Measurements from ENCODE around the gene TOMM70. TPM values are rescaled to one million over a fixed set of nuclear protein-coding genes. Genes with fewer than 3 reads are reported as not detected.

TOMM70 gene
- total and polyA plus RNA-seq, 2 of the 8 experiments (the other 6 are each of a cell fraction or from before 2014, with no cell fraction given) = 10.9 to 52.1 TPM

DNA sequence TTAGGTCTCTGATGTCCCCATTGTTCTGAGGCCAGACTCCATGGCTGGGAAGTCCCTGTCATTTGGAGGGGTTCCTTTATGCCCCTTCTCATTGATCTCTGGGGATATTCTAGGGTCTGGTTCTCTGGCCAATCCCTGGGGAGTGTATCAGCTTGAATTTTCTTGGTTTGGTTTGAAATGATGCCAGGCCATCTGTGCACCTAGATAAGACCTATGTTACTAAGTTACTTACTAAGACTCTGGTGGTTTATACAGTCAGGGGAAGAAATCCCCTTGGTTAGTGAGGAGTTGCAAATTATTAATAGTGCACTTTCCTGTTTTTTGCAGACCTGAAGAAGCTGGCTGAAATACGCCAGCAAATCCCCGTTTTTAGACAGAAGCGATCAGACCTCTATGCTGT is 46.0 kb downstream of the TOMM70 start:
- Histone ChIP-seq H4K5ac (ENCODE audit: insufficient read length, low read depth, low read length) (no peak overlapping the region), H2AFZ (ENCODE audit: low read length) (no peak overlapping the region), H3K4me2 (ENCODE audit: insufficient read depth in 1 of 2, low read depth in 2 of 2, low read length in 2 of 2) (no peak overlapping the region), H4K91ac (replicated peaks; ENCODE audit: insufficient read length, low read length) (no peak overlapping the region), H2BK5ac (ENCODE audit: low read depth, low read length) (no peak overlapping the region), H3K4me1 (replicated peaks in 1 of 4; ENCODE audit: control insufficient read depth in 3 of 4, insufficient read depth in 4 of 4, low read length in 3 of 4) (no peaks in the 10 kb centered on the region), H3K14ac (ENCODE audit: insufficient read length) (no peak overlapping the region), H3K56ac (replicated peaks; ENCODE audit: insufficient read length, low read depth, low read length) (no peak overlapping the region), H2BK20ac (ENCODE audit: low read length) (no peak overlapping the region), H2BK120ac (replicated peaks; ENCODE audit: low read depth, low read length) (no peak overlapping the region), H3K36me3 (ENCODE audit: control insufficient read depth in 2 of 4, insufficient read depth in 4 of 4, low read length in 3 of 4) (peaks cover 0 to 3% (median 1%) of the 10 kb centered on the region in 4 experiments; a peak in 2 of 8 replicates), H4K8ac (ENCODE audit: extremely low read depth, insufficient read depth, low read length) (no peak overlapping the region), H3K9me3 (ENCODE audit: insufficient read depth in 2 of 2, low read depth in 1 of 2, low read length in 1 of 2) (no peaks in the 10 kb centered on the region), H3K4me3 (ENCODE audit: extremely low read depth in 1 of 4, insufficient read depth in 2 of 4, low read depth in 3 of 4, low read length in 4 of 4) (no peak overlapping the region), H2BK12ac (ENCODE audit: low read depth, low read length) (no peak overlapping the region), H3K23ac (ENCODE audit: insufficient read length) (no peak overlapping the region), H2BK15ac (ENCODE audit: low read length) (no peak overlapping the region), H3K18ac (ENCODE audit: extremely low read depth, low read length) (no peak overlapping the region), H2AK5ac (ENCODE audit: low read depth, low read length) (no peak overlapping the region), H3K27ac (ENCODE audit: low read depth, low read length) (no peak overlapping the region), H3K27me3 (replicated peaks in 1 of 4; ENCODE audit: control insufficient read depth in 3 of 4, extremely low read depth in 1 of 4, insufficient read depth in 3 of 4, low read length in 3 of 4) (no peaks in the 10 kb centered on the region), H3K79me2 (ENCODE audit: control insufficient read depth in 1 of 2, insufficient read depth in 2 of 2, low read length in 2 of 2) (no peaks in the 10 kb centered on the region), H3K23me2 (ENCODE audit: low read depth, low read length) (no peaks in the 10 kb centered on the region), H3K79me1 (ENCODE audit: low read depth, low read length) (no peaks in the 10 kb centered on the region), H3K4ac (replicated peaks; ENCODE audit: insufficient read length, low read depth, low read length) (no peak overlapping the region), H4K20me1 (replicated peaks in 1 of 2; ENCODE audit: control insufficient read depth in 1 of 2, insufficient read depth in 2 of 2, low read length in 2 of 2) (no peaks in the 10 kb centered on the region), H3K9ac (replicated peaks in 1 of 4; ENCODE audit: extremely low read depth in 1 of 4, low read depth in 3 of 4, low read length in 3 of 4) (no peak overlapping the region)
- POLR2A ChIA-PET (ENCODE audit: partially characterized antibody) = interaction anchor here (0.8 to 2.0 kb wide), 6 partner anchors 8 to 88 kb away, joined by 3 to 9 read pairs (median 4); partner anchors contain the start of genes LNP1 and TOMM70
- no peak for DNase-seq (ENCODE audit: low read depth in 1 of 2, low spot score in 2 of 2)
- 95% methylated on average over 3 of the region's 3 CpGs; no CpG with 5 or more reads in 1 of the 2 experiments for whole genome bisulfite sequencing, 2 experiments (ENCODE audit: extremely low coverage in 1 of 2, insufficient coverage in 1 of 2, insufficient read length in 1 of 2, insufficient replicate concordance in 2 of 2, low coverage in 1 of 2, low lambda C conversion rate in 2 of 2, missing lambda C conversion rate in 1 of 2)
- CTCF ChIA-PET (ENCODE audit: partially characterized antibody) = interaction anchor here (1.1 to 1.8 kb wide), 5 partner anchors 10 to 39 kb away, joined by 3 to 6 read pairs (median 5); no protein-coding TSS in a partner anchor
- FAIRE-seq = no peak
- no peak for TF ChIP-seq EGR1 (IDR thresholded peaks at IDR 0.05; ENCODE audit: borderline replicate concordance, low read depth, low read length)
- TF ChIP-seq SRF (IDR thresholded peaks at IDR 0.05; ENCODE audit: low read depth, low read length) = no peak
- no peak for TF ChIP-seq YY1 (IDR thresholded peaks at IDR 0.05; ENCODE audit: low read depth, low read length)
- TF ChIP-seq, protein P1, sequence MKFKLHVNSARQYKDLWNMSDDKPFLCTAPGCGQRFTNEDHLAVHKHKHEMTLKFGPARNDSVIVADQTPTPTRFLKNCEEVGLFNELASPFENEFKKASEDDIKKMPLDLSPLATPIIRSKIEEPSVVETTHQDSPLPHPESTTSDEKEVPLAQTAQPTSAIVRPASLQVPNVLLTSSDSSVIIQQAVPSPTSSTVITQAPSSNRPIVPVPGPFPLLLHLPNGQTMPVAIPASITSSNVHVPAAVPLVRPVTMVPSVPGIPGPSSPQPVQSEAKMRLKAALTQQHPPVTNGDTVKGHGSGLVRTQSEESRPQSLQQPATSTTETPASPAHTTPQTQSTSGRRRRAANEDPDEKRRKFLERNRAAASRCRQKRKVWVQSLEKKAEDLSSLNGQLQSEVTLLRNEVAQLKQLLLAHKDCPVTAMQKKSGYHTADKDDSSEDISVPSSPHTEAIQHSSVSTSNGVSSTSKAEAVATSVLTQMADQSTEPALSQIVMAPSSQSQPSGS (IDR thresholded peaks at IDR 0.05; ENCODE audit: low read length) = no peak
- TF ChIP-seq CBX8 (IDR thresholded peaks at IDR 0.05; ENCODE audit: borderline replicate concordance, low read depth, low read length) = no peak
- TF ChIP-seq JUN (IDR thresholded peaks at IDR 0.05; ENCODE audit: low read depth, low read length) = no peak
- TF ChIP-seq SIN3A (conservative IDR thresholded peaks at IDR 0.05 in 1 of 2, IDR thresholded peaks at IDR 0.05 in 1 of 2; ENCODE audit: low read depth in 1 of 2, low read length in 2 of 2) = no peak
- TF ChIP-seq TAF7 (optimal IDR thresholded peaks at IDR 0.05; ENCODE audit: borderline replicate concordance, low read depth, low read length) = no peak
- no peak for TF ChIP-seq HDAC2 (IDR thresholded peaks at IDR 0.05; ENCODE audit: borderline replicate concordance in 1 of 2, low read depth in 2 of 2, low read length in 2 of 2)
- no peak for TF ChIP-seq KDM4A (IDR thresholded peaks at IDR 0.05; ENCODE audit: low read depth, low read length, severe bottlenecking)

Data from H1 (cell line).